CD8-positive, alpha-beta memory T cell (primary cell): ENCODE measurements around the gene EXD3. TPM values are rescaled to one million over a fixed set of nuclear protein-coding genes. Genes with fewer than 3 reads are reported as not detected.
"Not testable (repeated sequence)": the region's sequence is repeated elsewhere in the genome, so short reads cannot be mapped to it uniquely, and the experiment has no call there.

Experiments used
- CTCF ChIA-PET: fragments of 350-600 bp; sonication (Branson Sonifier 250); formaldehyde crosslinking; loops from one replicate; lab custom pipeline; 2021; ENCODE audit warnings: antibody characterized with exemption; lab: Charles Lee
- POLR2A ChIA-PET: fragments of 350-600 bp; sonication (Branson Sonifier 250); formaldehyde crosslinking; loops from one replicate; lab custom pipeline; 2021; ENCODE audit warnings: antibody characterized with exemption; lab: Charles Lee
- DNase-seq, 5 donors: peaks; one replicate each; pipeline versions ENCODE4 v3.0.0 to v3.0.0-alpha.2; 2020 to 2022; ENCODE audit warnings: mixed read lengths in 1 of 5
- H3K27ac ChIP-seq: one replicate; pipeline ENCODE4 v1.7.0; 2013; ENCODE audit warnings: low read depth, mild to moderate bottlenecking, low read length, moderate library complexity
- H3K27me3 ChIP-seq: 2 replicates; pipeline ENCODE4 v1.7.0; 2013; ENCODE audit warnings: low read length, mild to moderate bottlenecking; ENCODE audit not compliant: insufficient read depth, poor library complexity, severe bottlenecking
- H3K36me3 ChIP-seq: 2 replicates; pipeline ENCODE4 v1.7.0; 2013; ENCODE audit warnings: mild to moderate bottlenecking, low read length, moderate library complexity; ENCODE audit not compliant: insufficient read depth
- H3K4me1 ChIP-seq: 2 replicates; pipeline ENCODE4 v1.7.0; 2013; ENCODE audit warnings: mild to moderate bottlenecking, low read length, moderate library complexity; ENCODE audit not compliant: insufficient read depth
- H3K4me3 ChIP-seq: 2 replicates; pipeline ENCODE4 v1.7.0; 2013; ENCODE audit warnings: mild to moderate bottlenecking, low read length
- H3K9me3 ChIP-seq: 2 replicates; pipeline ENCODE4 v1.7.0; 2013; ENCODE audit warnings: mild to moderate bottlenecking, low read length
- H3K27ac Mint-ChIP-seq, 8 donors: one replicate each; pipeline ENCODE4 v1.8.0; 2020 to 2021; ENCODE audit warnings: mixed read lengths in 8 of 8, mild to moderate bottlenecking in 6 of 8, inconsistent platforms in 3 of 8, moderate library complexity in 3 of 8
- H3K27me3 Mint-ChIP-seq, 2 donors: one replicate each; pipeline ENCODE4 v1.8.0; 2020 to 2021; ENCODE audit warnings: mixed read lengths in 2 of 2, mild to moderate bottlenecking in 1 of 2, moderate library complexity in 1 of 2
- H3K36me3 Mint-ChIP-seq, 3 donors: one replicate each; pipeline ENCODE4 v1.8.0; 2020 to 2021; ENCODE audit warnings: mixed read lengths in 3 of 3, inconsistent platforms in 1 of 3, mild to moderate bottlenecking in 1 of 3
- H3K4me1 Mint-ChIP-seq, 3 donors: one replicate each; pipeline ENCODE4 v1.8.0; 2020 to 2021; ENCODE audit warnings: mixed read lengths in 3 of 3, inconsistent platforms in 1 of 3, mild to moderate bottlenecking in 1 of 3
- H3K4me3 Mint-ChIP-seq, 7 donors: one replicate each; pipeline ENCODE4 v1.8.0; 2020 to 2021; ENCODE audit warnings: mixed read lengths in 7 of 7, mild to moderate bottlenecking in 6 of 7, moderate library complexity in 4 of 7, inconsistent platforms in 2 of 7
- H3K9me3 Mint-ChIP-seq, 5 donors: one replicate each; pipeline ENCODE4 v1.8.0; 2020 to 2022; ENCODE audit warnings: mixed read lengths in 5 of 5, mild to moderate bottlenecking in 3 of 5, moderate library complexity in 2 of 5, inconsistent platforms in 1 of 5
- polyA plus RNA-seq: library from polyadenylated mRNA; unstranded; fragments of 300-500 nt; fragmentation: Illumina TruSeq; gene quantifications from one replicate; pipeline ENCODE4 v1.2.3, GENCODE V29; 2021
- total RNA-seq, 2 experiments: library from RNA; stranded (reverse); gene quantifications; one replicate each; pipeline ENCODE4 v1.2.3, GENCODE V29; 2021

The EXD3 gene
- total and polyA plus RNA-seq, 3 experiments from 2014 or later, result 4.8 to 6.7 (median 6.6) TPM

- CTCF ChIA-PET, result no interaction called here
- Histone ChIP-seq H3K4me3 (no peak overlapping the region), H3K4me1 (no peaks in the 10 kb centered on the region), H3K9me3 (no peaks in the 10 kb centered on the region), H3K36me3 (no peaks in the 10 kb centered on the region), H3K27ac (no peak overlapping the region), H3K27me3 (no peaks in the 10 kb centered on the region)
- H3K27ac Mint-ChIP-seq, result no peak overlapping the region
- no peak overlapping the region for H3K4me3 Mint-ChIP-seq
- POLR2A ChIA-PET, result no interaction called here
- DNase-seq, result no peak
- H3K36me3 Mint-ChIP-seq, result peaks cover 0 to 4% (median 0%) of the 10 kb centered on the region in 3 donors
- no peaks in the 10 kb centered on the region for H3K4me1 Mint-ChIP-seq
- peaks cover 0 to 6% (median 0%) of the 10 kb centered on the region in 5 donors for H3K9me3 Mint-ChIP-seq
- no peaks in the 10 kb centered on the region for H3K27me3 Mint-ChIP-seq
Measured at GRCh38 chr9:137349471-137350033, 73.4 kb downstream of the EXD3 start.

- no peaks in the 10 kb centered on the region for H3K9me3 ChIP-seq
- CTCF ChIA-PET, result no interaction called here
- Mint-ChIP-seq H3K4me1 (no peaks in the 10 kb centered on the region), H3K36me3 (peaks cover 0 to 4% (median 0%) of the 10 kb centered on the region in 3 donors), H3K27ac (no peak overlapping the region), H3K4me3 (no peak overlapping the region), H3K27me3 (no peaks in the 10 kb centered on the region), H3K9me3 (peaks cover 0 to 6% (median 0%) of the 10 kb centered on the region in 5 donors)
- no peaks in the 10 kb centered on the region for H3K27me3 ChIP-seq
- DNase-seq, result no peak
- POLR2A ChIA-PET, result no interaction called here
- no peak overlapping the region for H3K4me3 ChIP-seq
- H3K4me1 ChIP-seq, result no peaks in the 10 kb centered on the region
- H3K27ac ChIP-seq, result no peak overlapping the region
- H3K36me3 ChIP-seq, result no peaks in the 10 kb centered on the region
Measured at GRCh38 chr9:137348769-137349470, 74.0 kb downstream of the EXD3 start.

- POLR2A ChIA-PET, result no interaction called here
- Histone ChIP-seq H3K27ac (no peak overlapping the region), H3K4me3 (no peak overlapping the region), H3K9me3 (no peaks in the 10 kb centered on the region), H3K4me1 (no peaks in the 10 kb centered on the region), H3K27me3 (no peaks in the 10 kb centered on the region), H3K36me3 (no peaks in the 10 kb centered on the region)
- Mint-ChIP-seq H3K36me3 (peaks cover 0 to 4% (median 0%) of the 10 kb centered on the region in 3 donors), H3K4me3 (no peak overlapping the region), H3K4me1 (no peaks in the 10 kb centered on the region), H3K27me3 (no peaks in the 10 kb centered on the region), H3K27ac (no peak overlapping the region), H3K9me3 (peaks cover 0 to 6% (median 0%) of the 10 kb centered on the region in 5 donors)
- DNase-seq, result no peak
- CTCF ChIA-PET, result no interaction called here
Measured at GRCh38 chr9:137347928-137348327, 75.0 kb downstream of the EXD3 start.

- Histone ChIP-seq H3K27me3 (no peaks in the 10 kb centered on the region), H3K27ac (no peak overlapping the region), H3K4me1 (no peaks in the 10 kb centered on the region), H3K36me3 (no peaks in the 10 kb centered on the region), H3K9me3 (no peaks in the 10 kb centered on the region), H3K4me3 (no peak overlapping the region)
- peaks cover 0 to 4% (median 0%) of the 10 kb centered on the region in 3 donors for H3K36me3 Mint-ChIP-seq
- H3K27me3 Mint-ChIP-seq, result no peaks in the 10 kb centered on the region
- H3K4me1 Mint-ChIP-seq, result no peaks in the 10 kb centered on the region
- no peak overlapping the region for H3K4me3 Mint-ChIP-seq
- POLR2A ChIA-PET, result no interaction called here
- H3K27ac Mint-ChIP-seq, result no peak overlapping the region
- CTCF ChIA-PET, result no interaction called here
- peaks cover 0 to 6% (median 0%) of the 10 kb centered on the region in 5 donors for H3K9me3 Mint-ChIP-seq
- DNase-seq, result no peak
Measured at GRCh38 chr9:137342482-137342881, 80.5 kb downstream of the EXD3 start.

GRCh38 chr9:137341227-137341626 lies 81.7 kb downstream of the EXD3 start:
- Histone ChIP-seq H3K27ac (no peak overlapping the region), H3K4me1 (no peaks in the 10 kb centered on the region), H3K9me3 (no peaks in the 10 kb centered on the region), H3K4me3 (no peak overlapping the region), H3K27me3 (no peaks in the 10 kb centered on the region), H3K36me3 (no peaks in the 10 kb centered on the region)
- no peak for DNase-seq
- ChIA-PET POLR2A (no interaction called here), CTCF (no interaction called here)
- H3K4me1 Mint-ChIP-seq, result no peaks in the 10 kb centered on the region
- no peak overlapping the region for H3K4me3 Mint-ChIP-seq
- H3K27me3 Mint-ChIP-seq, result no peaks in the 10 kb centered on the region
- H3K36me3 Mint-ChIP-seq, result peaks cover under 1 to 8% (median 1%) of the 10 kb centered on the region in 3 donors
- H3K9me3 Mint-ChIP-seq, result peaks cover 3 to 7% (median 5%) of the 10 kb centered on the region in 5 donors
- H3K27ac Mint-ChIP-seq, result no peak overlapping the region

- H3K27ac ChIP-seq, H3K27me3 Mint-ChIP-seq, DNase-seq, CTCF ChIA-PET, H3K9me3 ChIP-seq, H3K36me3 ChIP-seq, H3K4me1 ChIP-seq, H3K4me3 Mint-ChIP-seq, H3K27me3 ChIP-seq, H3K4me1 Mint-ChIP-seq, H3K4me3 ChIP-seq, POLR2A ChIA-PET: not testable (repeated sequence)
- H3K36me3 Mint-ChIP-seq, result peaks cover 0 to 14% (median 3%) of the 10 kb centered on the region in 3 donors
- H3K27ac Mint-ChIP-seq, result peak overlapping the region in 1 of 8 donors; percentile 17
- H3K9me3 Mint-ChIP-seq, result peaks cover 5 to 12% (median 7%) of the 10 kb centered on the region in 5 donors
Measured at GRCh38 chr9:137339908-137340462, 83.0 kb downstream of the EXD3 start.

- Histone ChIP-seq H3K9me3 (no peaks in the 10 kb centered on the region), H3K27me3 (no peaks in the 10 kb centered on the region), H3K27ac (no peak overlapping the region), H3K4me1 (no peaks in the 10 kb centered on the region), H3K36me3 (no peaks in the 10 kb centered on the region), H3K4me3 (no peak overlapping the region)
- CTCF ChIA-PET, result no interaction called here
- Mint-ChIP-seq H3K9me3 (peaks cover 5 to 12% (median 7%) of the 10 kb centered on the region in 5 donors), H3K36me3 (peaks cover 0 to 20% (median 4%) of the 10 kb centered on the region in 3 donors), H3K4me1 (no peaks in the 10 kb centered on the region), H3K27me3 (no peaks in the 10 kb centered on the region), H3K4me3 (no peak overlapping the region), H3K27ac (no peak overlapping the region)
- DNase-seq, result no peak
- POLR2A ChIA-PET, result no interaction called here
Measured at GRCh38 chr9:137339045-137339907, 83.7 kb downstream of the EXD3 start.
